Panc1 (cell line): ENCODE results near the gene RPGRIP1. TPM values are rescaled to one million over a fixed set of nuclear protein-coding genes. Genes with fewer than 3 reads are reported as not detected.
A peak's percentile ranks its signal among the peaks of the same experiment; 100 is the strongest.

ENCODE experiments used
- ATAC-seq: fragments of 200-7000 bp; cut with Tn5 transposase; 2 replicates; pipeline ENCODE4 v1.9.1; 2020; ENCODE audit warnings: mild to moderate bottlenecking, moderate library complexity
- Bru-seq: library from RNA; stranded (reverse); fragments of 400-500 nt; gene quantifications from one replicate; lab custom pipeline; 2021; lab: Mats Ljungman, UMichigan
- BruChase-seq, 2 experiments: library from RNA; stranded (reverse); fragments of 400-500 nt; gene quantifications; one replicate each; lab custom pipeline; 2021; lab: Mats Ljungman, UMichigan
- BruUV-seq: library from RNA; stranded (reverse); fragments of 400-500 nt; replicated peaks from 2 replicates; lab custom pipeline; 2021; lab: Mats Ljungman, UMichigan
- CTCF ChIA-PET: fragments of 300-600 bp; sonication (Branson Sonifier 250); formaldehyde crosslinking; loops from one replicate; lab custom pipeline; 2022; ENCODE audit warnings: antibody characterized with exemption; lab: Charles Lee
- POLR2A ChIA-PET: fragments of 300-600 bp; sonication (Branson Sonifier 250); formaldehyde crosslinking; loops from one replicate; lab custom pipeline; 2022; ENCODE audit warnings: antibody characterized with exemption; lab: Charles Lee
- DNase-seq: peaks from one replicate; pipeline ENCODE4 v3.0.0-alpha.2; 2010; ENCODE audit warnings: low read depth, low spot score
- H3K27ac ChIP-seq: 2 replicates; pipeline ENCODE4 v1.5.1; 2011; ENCODE audit warnings: mild to moderate bottlenecking, low read length, inconsistent platforms
- H3K27me3 ChIP-seq: fragments of 200-500 bp; sonication (Bioruptor generic); 2 replicates; pipeline ENCODE4 v1.6.0; 2014; ENCODE audit warnings: low read length, inconsistent platforms; ENCODE audit not compliant: control insufficient read depth, insufficient read depth
- H3K36me3 ChIP-seq: fragments of 200-500 bp; sonication (Bioruptor generic); 2 replicates; pipeline ENCODE4 v1.5.1; 2014; ENCODE audit warnings: inconsistent platforms, mild to moderate bottlenecking, low read length, moderate library complexity; ENCODE audit not compliant: control insufficient read depth, insufficient read depth
- H3K4me1 ChIP-seq: 2 replicates; pipeline ENCODE4 v1.5.1; 2011; ENCODE audit warnings: inconsistent platforms, mild to moderate bottlenecking, low read length, moderate library complexity; ENCODE audit not compliant: control insufficient read depth, insufficient read depth
- H3K4me3 ChIP-seq, 2 experiments: 2 replicates each; pipeline ENCODE4 v1.5.1; 2011 to 2012; ENCODE audit warnings: low read depth in 2 of 2, low read length in 2 of 2, mild to moderate bottlenecking in 2 of 2, inconsistent platforms in 1 of 2, moderate library complexity in 1 of 2
- H3K9me3 ChIP-seq: fragments of 200-500 bp; sonication (Bioruptor generic); 2 replicates; pipeline ENCODE4 v1.5.1; 2014; ENCODE audit warnings: low read depth, mild to moderate bottlenecking, inconsistent platforms, low read length, moderate library complexity; ENCODE audit not compliant: control insufficient read depth, insufficient read depth
- CTCF ChIP-seq: fragments of 450-650 bp; IDR thresholded peaks from 2 replicates; pipeline ENCODE4 v1.5.1; 2017; ENCODE audit warnings: mild to moderate bottlenecking
- POLR2AphosphoS5 ChIP-seq: IDR thresholded peaks from 2 replicates; pipeline ENCODE4 v1.6.1; 2012; ENCODE audit warnings: mild to moderate bottlenecking, low read depth, low read length, moderate library complexity
- REST ChIP-seq, 2 experiments: IDR thresholded peaks; 2 replicates each; pipeline ENCODE4 v1.6.1; 2011 to 2012; ENCODE audit warnings: low read depth in 2 of 2, control low read depth in 1 of 2, low read length in 1 of 2, mild to moderate bottlenecking in 1 of 2, moderate library complexity in 1 of 2; ENCODE audit not compliant: insufficient read depth in 1 of 2
- SIN3A ChIP-seq: IDR thresholded peaks from 2 replicates; pipeline ENCODE4 v1.6.1; 2012; ENCODE audit warnings: low read depth, mild to moderate bottlenecking, low read length, moderate library complexity, borderline replicate concordance; ENCODE audit not compliant: insufficient read depth
- TCF7L2 ChIP-seq: IDR thresholded peaks from 2 replicates; pipeline ENCODE4 v1.6.1; 2011; ENCODE audit warnings: mild to moderate bottlenecking, low read depth, low read length, inconsistent platforms
- in situ Hi-C: cut with HindIII; loops from 2 replicates; pipeline ENCODE4 v1.10.0; 2016; ENCODE audit warnings: low sequenced_read_pairs, low pct_unique_long_range_greater_than_20kb
- intact Hi-C: fragments of 100-400 bp; cut with micrococcal nuclease; formaldehyde crosslinking; loops from one replicate; pipeline ENCODE4 v1.10.0; 2022; ENCODE audit not compliant: unreplicated experiment
- long read RNA-seq: library from polyadenylated mRNA; unstranded; transcript quantifications from one replicate; pipeline ENCODE4 v2.0.0, GENCODE V29; 2021; ENCODE audit not compliant: unreplicated experiment
- polyA plus RNA-seq: library from polyadenylated mRNA; unstranded; fragments of >200 nt; gene quantifications from one replicate; pipeline ENCODE4 v1.2.1, GENCODE V29; 2012; ENCODE audit warnings: missing spikeins; ENCODE audit not compliant: insufficient read length
- total RNA-seq: library from RNA; stranded (reverse); gene quantifications from one replicate; pipeline ENCODE4 v1.2.1, GENCODE V29; 2021; ENCODE audit not compliant: unreplicated experiment

The RPGRIP1 gene
- total RNA-seq (0.28 TPM), Bru-seq, nascent RNA (percentile 7 among the genes with signal in this experiment), BruChase-seq, experiment 1, labeled RNA remaining after a 2-hour chase (percentile 6 among the genes with signal in this experiment), BruChase-seq, experiment 2, labeled RNA remaining after a 6-hour chase (percentile 7 among the genes with signal in this experiment)
- polyA plus RNA-seq = not detected
- long read RNA-seq = 0 reads

GRCh38 chr14:21279783-21280182 lies at the start of gene RPGRIP1:
Gene RPGRIP1 (plus strand): TSS chr14:21280083. CDS start chr14:21287977, 7,894 bp downstream.
- no peaks in the 10 kb centered on the region for H3K36me3 ChIP-seq
- BruUV-seq = no TSS peak
- no peak within 1 kb of the TSS for H3K4me3 ChIP-seq
- ATAC-seq (no peak), DNase-seq (no peak)
- ChIA-PET POLR2A (no interaction called here), CTCF (no interaction called here)
- no peaks in the 10 kb centered on the region for H3K4me1 ChIP-seq
- H3K9me3 ChIP-seq = no peaks in the 10 kb centered on the region
- H3K27ac ChIP-seq = no peak within 1 kb of the TSS
- H3K27me3 ChIP-seq = no peaks in the 10 kb centered on the region
- intact Hi-C loops = no loop called here
- in situ Hi-C loops = no loop called here
- TF ChIP-seq TCF7L2 (no peak), REST (IDR thresholded peaks at IDR 0.05; ENCODE audit: insufficient read depth in 1 of 2, low read depth in 2 of 2, low read length in 1 of 2) (no peak), POLR2AphosphoS5 (no peak)

GRCh38 chr14:21231020-21231652 lies 48.7 kb upstream of the RPGRIP1 start:
- CTCF ChIA-PET = no interaction called here
- in situ Hi-C loops (no loop called here), intact Hi-C loops (no loop called here)
- DNase-seq (no peak), ATAC-seq (no peak)
- TF ChIP-seq POLR2AphosphoS5 = no peak
- no peak for TF ChIP-seq SIN3A
- TF ChIP-seq CTCF = no peak
- no peak for TF ChIP-seq REST (IDR thresholded peaks at IDR 0.05; ENCODE audit: insufficient read depth in 1 of 2, low read depth in 2 of 2, low read length in 1 of 2)
- TF ChIP-seq TCF7L2 = no peak
- Histone ChIP-seq H3K4me1 (no peaks in the 10 kb centered on the region; the same call in 1 of the 2 replicates), H3K27me3 (no peaks in the 10 kb centered on the region), H3K36me3 (peaks cover 48% of the 10 kb centered on the region), H3K4me3 (no peak overlapping the region), H3K9me3 (no peaks in the 10 kb centered on the region), H3K27ac (no peak overlapping the region)
- POLR2A ChIA-PET = no interaction called here
- BruUV-seq = no TSS peak
